ACHN (cell line): ENCODE results near the gene AP1G2.
"Not testable (repeated sequence)": the region's sequence is repeated elsewhere in the genome, so short reads cannot be mapped to it uniquely, and the experiment has no call there.

ENCODE experiments used
- DNase-seq: peaks from one replicate; pipeline ENCODE4 v3.0.0-alpha.2; 2015
- in situ Hi-C: cut with HindIII; loops from 2 replicates; pipeline ENCODE4 v1.10.0; 2017; ENCODE audit warnings: low sequenced_read_pairs, low pct_ligation_motif_present, low pct_unique_long_range_greater_than_20kb

The AP1G2 gene

DNA sequence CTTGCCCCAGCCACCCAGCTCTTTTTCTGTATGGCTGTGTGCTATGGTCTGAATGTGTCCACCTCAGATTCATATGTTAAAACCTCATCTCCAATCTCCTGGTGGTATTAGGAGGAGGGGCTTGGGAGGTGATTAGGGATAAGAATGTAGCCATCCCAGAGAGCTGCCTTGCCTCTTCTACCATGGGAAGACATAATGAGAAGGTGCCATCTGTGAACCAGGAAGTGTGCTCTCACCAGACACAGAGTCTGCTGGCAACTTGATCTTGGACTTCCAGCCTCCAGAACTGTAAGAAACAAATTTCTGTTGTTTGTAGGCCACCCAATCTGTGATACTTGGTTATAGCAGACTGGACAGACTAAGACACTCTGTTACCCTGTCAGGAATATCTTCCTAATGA is 33.8 kb upstream of the AP1G2 start:
- in situ Hi-C loops: no loop called here
- DNase-seq: no peak

DNA sequence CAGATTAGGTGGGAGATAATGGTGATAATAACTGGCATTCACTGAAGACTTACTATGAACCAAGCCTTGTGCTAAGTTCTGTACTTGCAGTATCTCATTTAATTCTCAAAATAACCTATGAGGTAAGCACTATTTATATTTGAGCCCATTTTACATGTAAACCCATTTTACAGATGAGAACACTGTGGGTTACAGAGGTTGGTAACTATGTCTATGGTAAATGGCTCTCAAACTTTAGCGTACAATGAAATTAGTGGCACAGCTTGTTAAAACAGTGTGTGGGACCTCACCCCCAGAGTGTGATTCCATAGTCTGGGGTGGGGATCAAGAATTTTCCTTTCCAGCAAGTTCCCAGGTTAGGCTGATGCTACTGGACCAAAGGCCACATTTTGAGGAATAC is 33.2 kb upstream of the AP1G2 start:
- in situ Hi-C loops: no loop called here
- DNase-seq: no peak

DNA sequence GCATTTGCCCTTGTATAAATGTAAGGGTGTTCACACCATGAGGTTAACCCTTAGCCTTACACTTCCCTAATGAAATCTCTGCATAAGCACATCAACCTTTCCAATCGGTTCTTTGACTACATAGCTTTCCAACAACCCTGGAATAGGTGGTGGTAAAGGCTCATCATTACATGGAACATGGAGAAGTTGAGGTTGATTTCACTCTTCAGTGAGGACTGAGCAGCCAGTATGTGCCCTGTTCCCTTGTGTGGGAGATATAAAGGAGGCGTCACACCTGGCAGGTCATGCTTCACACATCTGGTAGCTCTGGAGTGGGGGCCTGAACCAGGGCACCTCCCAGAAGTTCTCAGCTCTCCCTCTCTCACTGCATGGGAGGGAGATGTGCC is 32.7 kb upstream of the AP1G2 start:
- no peak for DNase-seq
- in situ Hi-C loops: no loop called here

DNA sequence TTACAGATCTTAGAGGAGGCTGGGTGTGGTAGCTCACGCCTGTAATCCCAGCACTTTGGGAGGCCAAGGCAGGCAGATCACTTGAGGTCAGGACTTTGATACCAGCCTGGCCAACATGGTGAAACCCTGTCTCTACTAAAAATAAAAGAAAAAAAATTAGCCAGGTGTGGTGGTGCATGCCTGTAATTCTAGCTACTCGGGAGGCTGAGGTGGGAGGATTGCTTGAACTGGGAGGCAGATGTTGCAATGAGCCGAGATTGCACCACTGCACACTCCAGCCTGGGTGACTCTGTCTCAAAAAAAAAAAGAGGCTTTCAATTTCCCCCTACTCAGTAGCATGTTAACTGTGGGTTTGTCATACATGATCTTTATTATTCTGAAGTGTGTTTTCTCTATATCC is 26.6 kb upstream of the AP1G2 start:
- DNase-seq, in situ Hi-C loops: not testable (repeated sequence)

GRCh38 chr14:23590198-23590597 is 22.6 kb upstream of the AP1G2 start:
- DNase-seq: no peak
- in situ Hi-C loops: no loop called here

GRCh38 chr14:23589606-23590005 is 22.0 kb upstream of the AP1G2 start:
- in situ Hi-C loops: no loop called here

DNA sequence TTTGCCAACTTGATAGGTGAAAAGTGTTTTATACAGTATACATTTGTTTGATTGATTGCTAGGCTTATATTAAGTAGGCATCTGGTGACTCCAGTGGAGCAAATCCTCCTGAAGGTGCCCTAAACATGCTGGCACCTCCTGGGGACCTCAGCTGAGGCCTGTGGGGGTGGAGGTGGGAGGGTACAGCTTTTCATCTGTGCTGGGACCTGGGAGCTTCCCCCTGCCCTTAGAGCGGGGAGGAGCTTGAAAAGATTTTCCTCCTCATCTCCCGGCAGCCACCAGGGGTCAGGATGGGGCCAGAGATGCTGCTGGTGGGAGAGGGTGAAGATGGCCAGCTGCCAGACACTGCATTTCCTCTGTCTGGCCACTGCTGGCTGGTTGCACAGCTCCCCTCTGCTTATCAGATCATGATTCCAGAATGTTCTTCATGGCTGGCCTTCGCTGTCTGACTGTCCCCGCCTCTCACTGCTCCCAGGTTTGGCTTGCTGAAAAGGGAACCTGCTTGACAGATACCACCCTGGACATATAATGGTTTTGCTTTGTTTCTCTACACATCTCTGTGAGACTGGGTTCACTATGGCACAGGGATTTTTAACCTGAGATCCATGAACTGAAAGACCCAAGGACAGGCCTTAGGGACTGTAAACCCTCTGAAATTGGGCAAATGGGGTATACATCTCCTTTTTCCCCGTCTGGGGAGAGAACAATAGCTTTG is 21.4 kb upstream of the AP1G2 start:
- in situ Hi-C loops: no loop called here
- DNase-seq: peak; percentile 82

More at GRCh38 chr14:23589606-23590005, 22.0 kb upstream of the AP1G2 start:
- DNase-seq: no peak

DNA sequence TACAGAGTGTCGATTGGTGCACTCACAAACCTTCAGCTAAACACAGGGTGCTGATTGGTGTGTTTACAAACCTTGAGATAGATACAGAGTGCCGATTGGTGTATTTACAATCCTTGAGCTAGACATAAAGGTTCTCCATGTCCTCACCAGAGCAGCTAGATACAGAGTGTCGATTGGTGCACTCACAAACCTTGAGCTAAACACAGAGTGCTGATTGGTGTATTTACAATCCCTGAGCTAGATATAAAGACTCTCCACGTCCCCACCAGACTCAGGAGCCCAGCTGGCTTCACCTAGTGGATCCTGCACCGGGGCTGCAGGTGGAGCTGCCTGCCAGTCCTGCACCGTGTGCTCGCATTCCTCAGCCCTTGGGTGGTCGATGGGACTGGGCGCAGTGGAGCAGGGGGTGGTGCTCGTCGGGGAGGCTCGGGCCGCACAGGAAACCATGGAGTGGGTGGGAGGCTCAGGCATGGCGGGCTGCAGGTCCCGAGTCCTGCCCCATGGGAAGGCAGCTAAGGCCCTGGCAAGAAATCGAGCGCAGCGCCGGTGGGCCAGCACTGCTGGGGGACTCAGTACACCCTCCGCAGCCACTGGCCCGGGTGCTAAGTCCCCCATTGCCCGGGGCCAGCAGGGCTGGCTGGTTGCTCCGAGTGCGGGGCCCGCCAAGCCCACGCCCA is 17.1 kb upstream of the AP1G2 start:
- in situ Hi-C loops, DNase-seq: not testable (repeated sequence)

GRCh38 chr14:23583761-23584526 is 16.4 kb upstream of the AP1G2 start:
- in situ Hi-C loops, DNase-seq: not testable (repeated sequence)

- in situ Hi-C loops: no loop called here
Observed at GRCh38 chr14:23582906-23583760, 15.5 kb upstream of the AP1G2 start.

DNA sequence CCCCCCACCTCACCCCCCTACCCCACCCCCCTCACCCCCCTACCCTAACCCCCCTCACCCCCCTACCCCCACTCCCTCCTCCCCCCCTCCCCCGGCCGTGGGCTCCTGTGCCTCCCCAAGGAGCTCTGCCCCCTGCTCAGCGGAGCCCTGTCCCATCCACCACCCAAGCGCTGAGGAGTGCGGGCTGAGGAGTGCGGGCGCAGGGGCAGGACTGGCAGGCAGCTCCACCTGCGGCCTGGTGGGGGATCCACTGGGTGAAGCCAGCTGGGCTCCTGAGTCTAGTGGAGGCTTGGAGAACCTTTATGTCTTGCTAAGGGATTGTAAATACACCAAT is 13.3 kb upstream of the AP1G2 start:
- DNase-seq: no peak
- in situ Hi-C loops: no loop called here

More at GRCh38 chr14:23582906-23583760, 15.5 kb upstream of the AP1G2 start:
- no peak for DNase-seq

DNA sequence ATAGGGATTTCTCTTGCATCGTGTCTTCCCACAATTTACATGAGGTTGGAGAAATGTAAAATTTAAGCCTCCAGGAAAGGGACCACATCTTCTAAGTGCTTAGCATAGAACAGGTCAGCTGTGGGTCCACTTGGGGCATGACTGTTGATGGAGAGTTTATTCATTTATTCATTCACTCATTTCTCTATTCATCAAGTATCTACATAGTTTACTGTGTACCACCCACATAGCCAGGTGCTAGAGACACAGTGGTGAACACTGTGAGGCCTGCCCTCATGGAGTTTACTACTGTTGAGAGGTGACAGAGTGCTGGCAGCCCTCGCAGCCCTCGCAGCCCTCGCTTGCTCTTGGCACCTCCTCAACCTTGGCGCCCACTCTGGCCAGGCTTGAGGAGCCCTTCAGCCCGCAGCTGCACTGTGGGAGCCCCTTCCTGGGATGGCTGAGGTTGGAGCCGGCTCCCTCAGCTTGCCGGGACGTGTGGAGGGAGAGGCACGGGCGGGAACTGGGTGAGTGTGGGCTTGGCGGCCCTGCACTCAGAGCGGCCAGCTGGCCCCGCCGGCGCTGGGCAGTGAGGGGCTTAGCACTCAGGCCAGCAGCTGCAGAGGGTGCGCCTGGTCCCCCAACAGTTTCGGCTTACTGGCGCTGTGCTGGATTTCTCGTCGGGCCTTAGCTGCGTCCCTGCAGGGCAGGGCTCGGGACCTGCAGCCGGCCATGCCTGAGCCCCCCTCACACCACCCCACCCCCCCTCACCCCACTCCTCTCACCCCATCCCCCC is 12.7 kb upstream of the AP1G2 start:
- in situ Hi-C loops: no loop called here
- no peak for DNase-seq

DNA sequence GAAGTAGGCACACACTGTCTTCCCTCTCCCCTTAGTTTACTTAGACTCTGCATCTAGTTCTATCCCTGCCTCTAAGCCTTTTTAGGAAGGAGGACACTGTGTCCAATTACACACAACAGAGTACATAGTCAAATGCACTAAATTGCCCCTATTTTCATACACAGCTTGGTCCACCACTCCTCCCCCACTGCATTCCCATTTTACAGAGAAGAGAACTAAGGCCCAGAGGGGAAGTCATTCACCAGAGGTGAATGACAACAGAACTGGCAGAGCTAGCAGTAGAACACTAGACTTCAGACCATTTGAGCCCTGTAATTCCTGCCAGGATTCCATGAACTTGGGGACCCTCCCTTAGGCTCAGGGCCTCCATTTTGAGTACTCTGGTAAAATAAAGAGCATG is 12.1 kb upstream of the AP1G2 start:
- DNase-seq: no peak
- in situ Hi-C loops: no loop called here

- DNase-seq: no peak
- in situ Hi-C loops: no loop called here
Observed at GRCh38 chr14:23579311-23579630, 11.7 kb upstream of the AP1G2 start.

DNA sequence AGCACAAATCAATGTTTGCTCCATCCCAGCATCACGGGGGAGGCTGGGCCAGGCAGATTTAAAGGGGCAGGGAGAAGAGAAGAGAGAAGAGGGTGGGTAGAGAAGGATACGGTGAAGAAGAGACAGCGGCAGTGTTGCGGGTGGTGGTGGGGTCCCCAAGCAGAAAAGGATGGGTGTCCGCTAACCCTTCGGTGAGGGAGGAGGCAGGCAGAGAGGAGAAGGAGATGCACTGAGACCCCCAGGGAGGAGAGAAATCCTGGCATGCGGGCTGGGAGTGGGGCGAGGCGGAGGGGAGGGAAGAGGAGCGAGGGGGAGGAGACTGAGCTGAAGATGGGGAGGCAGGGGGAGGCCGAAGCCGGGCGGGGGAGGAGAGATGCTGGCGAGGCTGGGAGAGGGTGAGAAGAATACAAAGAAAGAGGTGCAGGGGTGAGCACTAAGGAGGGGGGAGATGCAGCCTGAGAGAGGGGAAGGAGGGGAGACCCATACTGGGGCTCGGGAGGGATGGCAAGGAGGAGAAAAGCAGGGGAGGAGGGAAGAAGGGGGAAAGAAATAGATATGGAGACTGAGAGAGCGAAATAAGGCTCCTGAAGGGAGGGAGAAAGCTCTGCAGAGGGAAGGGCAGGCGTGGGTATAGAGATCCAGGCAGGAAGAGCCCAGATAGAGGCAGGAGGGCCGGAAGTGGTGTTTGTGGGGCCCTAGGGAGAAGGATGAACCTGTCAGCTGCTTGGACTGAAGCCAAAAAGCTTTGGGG is 11.1 kb upstream of the AP1G2 start, which contains the start of gene JPH4:
Gene JPH4, minus strand, starts transcription at position 231 of the 751 bp plus-strand sequence. CDS start 1,337 bp downstream, outside the sequence.
- in situ Hi-C loops: no loop called here
- no peak for DNase-seq

- DNase-seq: no peak
- in situ Hi-C loops: no loop called here
Observed at GRCh38 chr14:23577710-23578392, 10.3 kb upstream of the AP1G2 start.
